Measurements from ENCODE around the gene CTNNA2. TPM values are rescaled to one million over a fixed set of nuclear protein-coding genes. Genes with fewer than 3 reads are reported as not detected.

Gene CTNNA2
- total and polyA plus RNA-seq, 9 of the 15 experiments (the other 6 are each of a cell fraction or from before 2014, with no cell fraction given), result 0.03 to 0.40 (median 0.15) TPM

- intact Hi-C loops (cut with micrococcal nuclease), result no loop called here
- in situ Hi-C loops (cut with MboI), result no loop called here
- ATAC-seq (no peak), FAIRE-seq (no peak), DNase-seq (ENCODE audit: extremely low read depth in 1 of 4, low spot score in 3 of 4) (no peak)
- TF ChIP-seq PRDM10 (IDR thresholded peaks at IDR 0.05; ENCODE audit: partially characterized antibody) (no peak), SIX5 (IDR thresholded peaks at IDR 0.05; ENCODE audit: borderline replicate concordance in 1 of 2, insufficient read depth in 1 of 2, low read depth in 1 of 2, low read length in 2 of 2) (no peak), MED1 (CRISPR knock-in tag; IDR thresholded peaks at IDR 0.05; ENCODE audit: borderline replicate concordance) (no peak), IRF2 (CRISPR knock-in tag; IDR thresholded peaks at IDR 0.05) (no peak), ZNF232 (CRISPR knock-in tag; IDR thresholded peaks at IDR 0.05) (no peak), POLR2G (IDR thresholded peaks at IDR 0.05; ENCODE audit: low read depth, low read length) (no peak), SRSF3 (IDR thresholded peaks at IDR 0.05; ENCODE audit: insufficient read depth, low read length) (no peak), PTRF (tag; IDR thresholded peaks at IDR 0.05) (no peak), RBM25 (IDR thresholded peaks at IDR 0.05; ENCODE audit: low read depth, low read length, severe bottlenecking) (no peak), NR3C1 (CRISPR knock-in tag; IDR thresholded peaks at IDR 0.05) (no peak), GTF2E2 (tag; IDR thresholded peaks at IDR 0.05) (no peak), SNIP1 (IDR thresholded peaks at IDR 0.05; ENCODE audit: low read depth) (no peak)
- ChIA-PET POLR2A (no interaction called here), CTCF (ENCODE audit: low intra/inter-chr PET ratio) (no interaction called here)
- H3K9ac ChIP-seq (ENCODE audit: insufficient read depth in 1 of 2, low read depth in 2 of 2, low read length in 2 of 2), result no peak overlapping the region
- H3K4me2 ChIP-seq (ENCODE audit: insufficient read depth, low read length), result no peak overlapping the region
- H3K9me1 ChIP-seq (ENCODE audit: control insufficient read depth, insufficient read depth, low read length), result no peaks in the 10 kb centered on the region
- no peak overlapping the region for H3K4me3 ChIP-seq
- no TSS peak for BruUV-seq (replicated peaks)
- no peaks in the 10 kb centered on the region for H3K79me2 ChIP-seq (ENCODE audit: control insufficient read depth, insufficient read depth, low read length)
- H3K36me3 ChIP-seq (ENCODE audit: control insufficient read depth, insufficient read depth, low read length), result no peaks in the 10 kb centered on the region
- no peaks in the 10 kb centered on the region for H3K9me3 ChIP-seq (replicated peaks; ENCODE audit: control insufficient read depth, insufficient read depth, low read depth, low read length)
- H3K4me1 ChIP-seq (replicated peaks in 1 of 2; ENCODE audit: control insufficient read depth in 2 of 2, insufficient read depth in 2 of 2, low read length in 2 of 2), result no peaks in the 10 kb centered on the region
- no peaks in the 10 kb centered on the region for H4K20me1 ChIP-seq (replicated peaks; ENCODE audit: control insufficient read depth, insufficient read depth, low read length)
- no peaks in the 10 kb centered on the region; a peak in 1 of 5 replicates for H3K27me3 ChIP-seq (ENCODE audit: control insufficient read depth in 2 of 2, insufficient read depth in 2 of 2, low read length in 2 of 2)
- WGBS (ENCODE audit: insufficient coverage, low coverage, missing lambda C conversion rate), result 2% methylated on average over 4 of the region's 4 CpGs
- H2AFZ ChIP-seq (ENCODE audit: low read depth, low read length), result no peak overlapping the region
- no peak overlapping the region for H3K27ac ChIP-seq (ENCODE audit: extremely low read depth, low read depth, low read length)
Measured at GRCh38 chr2:79960519-79960918, 447.7 kb downstream of the CTNNA2 start.

All from K562 (cell line).